Neural progenitor cell (in vitro differentiated cells): Measurements from ENCODE around the gene FBXL15. TPM values are rescaled to one million over a fixed set of nuclear protein-coding genes. Genes with fewer than 3 reads are reported as not detected.

ENCODE experiments used
- DNase-seq: peaks from one replicate; pipeline ENCODE4 v3.0.0-alpha.2; 2016; ENCODE audit warnings: low spot score
- H2AFZ ChIP-seq: fragments of 200-600 bp; sonication (generic); replicated peaks from 2 replicates; pipeline ENCODE4 v1.6.1; 2016; ENCODE audit warnings: antibody characterized with exemption
- H3F3A ChIP-seq: fragments of 200-600 bp; sonication (generic); 2 replicates; pipeline ENCODE4 v1.6.1; 2016; ENCODE audit warnings: antibody characterized with exemption, low read depth
- H3K27ac ChIP-seq: fragments of 200-600 bp; sonication (generic); 2 replicates; pipeline ENCODE4 v1.5.1; 2016; ENCODE audit warnings: mild to moderate bottlenecking
- H3K27me3 ChIP-seq: fragments of 200-600 bp; sonication (generic); 2 replicates; pipeline ENCODE4 v1.6.1; 2016; ENCODE audit warnings: mild to moderate bottlenecking, moderate library complexity
- H3K36me3 ChIP-seq: fragments of 200-600 bp; sonication (generic); 2 replicates; pipeline ENCODE4 v1.5.1; 2016
- H3K4me1 ChIP-seq: fragments of 200-600 bp; sonication (generic); 2 replicates; pipeline ENCODE4 v1.6.1; 2016; ENCODE audit warnings: mixed run types
- H3K4me2 ChIP-seq: fragments of 200-600 bp; sonication (generic); 2 replicates; pipeline ENCODE4 v1.6.1; 2016
- H3K4me3 ChIP-seq: fragments of 200-600 bp; sonication (generic); 2 replicates; pipeline ENCODE4 v1.5.1; 2016
- H3K79me2 ChIP-seq: fragments of 200-600 bp; sonication (generic); 2 replicates; pipeline ENCODE4 v1.6.1; 2016; ENCODE audit warnings: low read depth
- H3K9ac ChIP-seq: fragments of 200-600 bp; sonication (generic); 2 replicates; pipeline ENCODE4 v1.6.1; 2016
- H3K9me3 ChIP-seq: fragments of 200-600 bp; sonication (generic); 2 replicates; pipeline ENCODE4 v1.5.1; 2016; ENCODE audit warnings: low read depth
- H4K20me1 ChIP-seq: fragments of 200-600 bp; sonication (generic); 2 replicates; pipeline ENCODE4 v1.6.1; 2016; ENCODE audit warnings: low read depth
- H3K27ac Mint-ChIP-seq: 3 replicates; pipeline ENCODE4 v1.8.0; 2021; ENCODE audit warnings: mixed read lengths
- H3K27me3 Mint-ChIP-seq: 2 replicates; pipeline ENCODE4 v1.8.0; 2022; ENCODE audit warnings: low read depth, mild to moderate bottlenecking, inconsistent platforms, moderate library complexity, mixed read lengths; ENCODE audit not compliant: insufficient read depth
- H3K36me3 Mint-ChIP-seq: 3 replicates; pipeline ENCODE4 v1.8.0; 2021; ENCODE audit warnings: mixed read lengths
- H3K4me1 Mint-ChIP-seq: 3 replicates; pipeline ENCODE4 v1.8.0; 2021; ENCODE audit warnings: mixed read lengths
- H3K4me3 Mint-ChIP-seq: 3 replicates; pipeline ENCODE4 v1.8.0; 2021; ENCODE audit warnings: mild to moderate bottlenecking, moderate library complexity, mixed read lengths
- H3K9me3 Mint-ChIP-seq: 3 replicates; pipeline ENCODE4 v1.8.0; 2020; ENCODE audit warnings: mixed read lengths
- EZH2 ChIP-seq: fragments of 200-600 bp; sonication (generic); IDR thresholded peaks from 2 replicates; pipeline ENCODE4 v1.6.1; 2017; ENCODE audit warnings: antibody characterized with exemption, mild to moderate bottlenecking, moderate library complexity
- EZH2phosphoT487 ChIP-seq: fragments of 200-600 bp; sonication (generic); IDR thresholded peaks from 2 replicates; pipeline ENCODE4 v1.6.1; 2017; ENCODE audit warnings: antibody characterized with exemption
- microRNA counts: library from miRNA; unstranded; fragments of <30 nt; microRNA quantifications from one replicate; lab custom pipeline; 2016
- microRNA-seq: library from miRNA; unstranded; fragments of <30 nt; microRNA quantifications from one replicate; pipeline ENCODE4, GENCODE V29; 2016
- small RNA-seq: library from RNA; depleted of rRNA; stranded (forward); fragments of <200 nt; gene quantifications from one replicate; pipeline ENCODE3, GENCODE V24; 2015
- total RNA-seq: library from RNA; depleted of rRNA; stranded (reverse); fragments of >200 nt; gene quantifications from 2 replicates; pipeline ENCODE4 v1.2.3, GENCODE V29; 2015; ENCODE audit warnings: low replicate concordance
- TF ChIP-seq, protein P1 (sequence below): fragments of 200-600 bp; sonication (generic); IDR thresholded peaks from 2 replicates; pipeline ENCODE4 v1.5.1; 2017; ENCODE audit warnings: antibody characterized with exemption, mild to moderate bottlenecking

The FBXL15 gene
- total RNA-seq, 1 donor from 2014 or later, result 4.4 TPM

GRCh38 chr10:102468683-102469082, 48.0 kb downstream of the FBXL15 start:
- peaks cover 2% of the 10 kb centered on the region for H3K36me3 Mint-ChIP-seq
- Histone ChIP-seq H3K4me3 (no peak overlapping the region), H4K20me1 (no peaks in the 10 kb centered on the region), H3K36me3 (no peaks in the 10 kb centered on the region), H3K9ac (no peak overlapping the region), H2AFZ (no peak overlapping the region), H3K4me2 (no peak overlapping the region), H3K27me3 (peaks cover 7% of the 10 kb centered on the region), H3K79me2 (no peaks in the 10 kb centered on the region), H3K27ac (no peak overlapping the region), H3K9me3 (no peaks in the 10 kb centered on the region), H3F3A (peaks cover 5% of the 10 kb centered on the region), H3K4me1 (no peaks in the 10 kb centered on the region)
- peaks cover 2% of the 10 kb centered on the region for H3K4me1 Mint-ChIP-seq
- TF ChIP-seq, protein P1, sequence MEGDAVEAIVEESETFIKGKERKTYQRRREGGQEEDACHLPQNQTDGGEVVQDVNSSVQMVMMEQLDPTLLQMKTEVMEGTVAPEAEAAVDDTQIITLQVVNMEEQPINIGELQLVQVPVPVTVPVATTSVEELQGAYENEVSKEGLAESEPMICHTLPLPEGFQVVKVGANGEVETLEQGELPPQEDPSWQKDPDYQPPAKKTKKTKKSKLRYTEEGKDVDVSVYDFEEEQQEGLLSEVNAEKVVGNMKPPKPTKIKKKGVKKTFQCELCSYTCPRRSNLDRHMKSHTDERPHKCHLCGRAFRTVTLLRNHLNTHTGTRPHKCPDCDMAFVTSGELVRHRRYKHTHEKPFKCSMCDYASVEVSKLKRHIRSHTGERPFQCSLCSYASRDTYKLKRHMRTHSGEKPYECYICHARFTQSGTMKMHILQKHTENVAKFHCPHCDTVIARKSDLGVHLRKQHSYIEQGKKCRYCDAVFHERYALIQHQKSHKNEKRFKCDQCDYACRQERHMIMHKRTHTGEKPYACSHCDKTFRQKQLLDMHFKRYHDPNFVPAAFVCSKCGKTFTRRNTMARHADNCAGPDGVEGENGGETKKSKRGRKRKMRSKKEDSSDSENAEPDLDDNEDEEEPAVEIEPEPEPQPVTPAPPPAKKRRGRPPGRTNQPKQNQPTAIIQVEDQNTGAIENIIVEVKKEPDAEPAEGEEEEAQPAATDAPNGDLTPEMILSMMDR, result no peak
- TF ChIP-seq EZH2, result no peak
- TF ChIP-seq EZH2phosphoT487, result no peak
- DNase-seq, result no peak
- H3K27ac Mint-ChIP-seq, result no peak overlapping the region
- no peaks in the 10 kb centered on the region for H3K9me3 Mint-ChIP-seq
- H3K27me3 Mint-ChIP-seq, result peaks cover 5% of the 10 kb centered on the region
- no peak overlapping the region for H3K4me3 Mint-ChIP-seq

DNA sequence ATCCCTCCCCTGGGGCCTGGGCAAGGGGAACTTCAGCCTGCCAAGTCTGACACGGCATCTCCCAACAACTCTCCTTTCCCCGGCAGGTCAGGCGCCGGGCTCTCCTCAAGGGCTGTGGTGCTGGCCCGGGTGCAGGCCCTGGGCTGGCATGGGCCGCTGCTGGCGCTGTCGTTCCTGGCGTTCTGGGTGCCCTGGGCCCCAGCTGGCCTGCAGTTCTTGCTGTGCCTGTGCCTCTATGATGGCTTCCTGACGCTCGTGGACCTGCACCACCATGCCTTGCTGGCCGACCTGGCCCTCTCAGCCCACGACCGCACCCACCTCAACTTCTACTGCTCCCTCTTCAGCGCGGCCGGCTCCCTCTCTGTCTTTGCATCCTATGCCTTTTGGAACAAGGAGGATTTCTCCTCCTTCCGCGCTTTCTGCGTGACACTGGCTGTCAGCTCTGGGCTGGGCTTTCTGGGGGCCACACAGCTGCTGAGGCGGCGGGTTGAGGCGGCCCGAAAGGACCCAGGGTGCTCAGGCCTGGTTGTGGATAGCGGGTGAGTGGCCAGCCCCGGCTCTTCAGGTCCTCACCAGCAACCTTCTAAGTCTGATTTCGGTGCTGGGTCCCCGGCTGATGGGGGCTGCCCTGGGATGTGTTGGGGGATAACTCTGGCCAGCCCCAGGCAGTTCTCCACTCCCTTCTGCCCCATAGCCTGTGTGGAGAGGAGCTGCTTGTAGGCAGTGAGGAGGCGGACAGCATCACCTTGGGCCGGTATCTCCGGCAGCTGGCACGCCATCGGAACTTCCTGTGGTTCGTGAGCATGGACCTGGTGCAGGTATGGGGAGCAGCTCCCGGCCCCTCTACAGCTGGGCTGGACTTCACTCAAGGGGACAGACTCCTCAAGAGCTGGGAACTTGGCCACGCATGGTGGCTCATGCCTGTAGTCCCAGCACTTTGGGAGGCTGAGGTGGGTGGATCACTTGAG, 50.2 kb downstream of the FBXL15 start:
- Histone ChIP-seq H2AFZ (no peak overlapping the region), H4K20me1 (no peaks in the 10 kb centered on the region), H3K27me3 (no peaks in the 10 kb centered on the region), H3K9ac (no peak overlapping the region), H3F3A (no peaks in the 10 kb centered on the region), H3K4me2 (no peak overlapping the region), H3K36me3 (no peaks in the 10 kb centered on the region), H3K79me2 (no peaks in the 10 kb centered on the region), H3K4me1 (no peaks in the 10 kb centered on the region), H3K4me3 (no peak overlapping the region), H3K27ac (no peak overlapping the region), H3K9me3 (no peaks in the 10 kb centered on the region)
- TF ChIP-seq, protein P1, result no peak
- no peak for TF ChIP-seq EZH2
- H3K4me3 Mint-ChIP-seq, result no peak overlapping the region
- peaks cover 3% of the 10 kb centered on the region for H3K36me3 Mint-ChIP-seq
- no peaks in the 10 kb centered on the region for H3K9me3 Mint-ChIP-seq
- H3K4me1 Mint-ChIP-seq, result no peaks in the 10 kb centered on the region
- DNase-seq, result no peak
- no peak overlapping the region for H3K27ac Mint-ChIP-seq
- peaks cover 4% of the 10 kb centered on the region for H3K27me3 Mint-ChIP-seq

MicroRNAs encoded within 50 kb of the gene (microRNA counts, 767-probe panel; counts per million panel counts)
- 460 counts per million, percentile 90 among the panel's probes with 10 or more counts for microRNA hsa-miR-146b-3p (lab: Ali Mortazavi, UCI)
- microRNA hsa-miR-146b-5p (lab: Ali Mortazavi, UCI), result 460 counts per million, percentile 90 among the panel's probes with 10 or more counts

Small RNA genes within 50 kb of the gene (microRNA-seq; reads per million reads assigned to microRNA genes)
- gene MIR146B, result 23.2 reads per million, percentile 56 among the genes with 10 or more reads in this experiment

Small RNA genes within 50 kb of the gene (small RNA-seq; reads per million reads assigned to genes)
- 42.2 reads per million, percentile 98 among the genes with 10 or more reads in this experiment for gene MIR146B

Other genes with a start within 250 kb of the FBXL15 start
- 0.40 TPM in 1 of 2 replicates, not detected in the other for gene ELOVL3, start 194.5 kb upstream of the FBXL15 start, total RNA-seq
- 0.46 TPM in 1 of 2 replicates, not detected in the other for gene PITX3, start 179.3 kb upstream of the FBXL15 start, total RNA-seq
- gene GBF1, start 175.3 kb upstream of the FBXL15 start, total RNA-seq, result 23.5 and 37.9 TPM in 2 replicates
- gene NFKB2, start 25.1 kb upstream of the FBXL15 start, total RNA-seq, result 4.0 and 14.9 TPM in 2 replicates
- gene PSD, start 2.1 kb upstream of the FBXL15 start, total RNA-seq, result 0.09 and 2.8 TPM in 2 replicates
- gene CUEDC2, start 11.7 kb downstream of the FBXL15 start, total RNA-seq, result 64.0 and 97.4 TPM in 2 replicates
- not detected in 2 replicates for gene C10orf95, start 30.7 kb downstream of the FBXL15 start, total RNA-seq
- 86.9 and 133 TPM in 2 replicates for gene ACTR1A, start 81.9 kb downstream of the FBXL15 start, total RNA-seq
- 11.5 and 14.7 TPM in 2 replicates for gene SUFU, start 83.1 kb downstream of the FBXL15 start, total RNA-seq
- 31.4 and 33.8 TPM in 2 replicates for gene TRIM8, start 223.6 kb downstream of the FBXL15 start, total RNA-seq